ENCODE results near the gene GBA3. TPM values are rescaled to one million over a fixed set of nuclear protein-coding genes. Genes with fewer than 3 reads are reported as not detected.

GBA3 gene
- total RNA-seq, 4 donors from 2014 or later: 2.4 TPM; not detected in 3

DNA sequence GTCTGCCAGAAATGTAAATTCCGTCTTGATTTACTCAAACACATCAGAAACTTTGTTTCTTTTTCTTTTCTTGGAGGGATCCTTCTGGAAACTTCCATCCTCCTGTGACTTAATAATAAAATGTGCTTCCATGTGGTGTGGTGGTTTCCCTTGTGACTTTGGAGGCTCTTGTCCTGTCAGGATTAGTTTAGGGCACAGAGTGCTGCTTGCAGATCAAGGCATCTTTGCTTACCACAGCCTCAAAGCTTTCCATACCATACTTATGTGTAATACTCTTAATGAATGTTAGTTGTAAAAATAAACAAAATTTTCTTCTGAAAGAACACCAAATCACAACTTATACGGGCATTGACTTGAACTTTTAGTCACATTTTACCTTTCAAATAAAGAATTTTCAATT lies 27.4 kb downstream of the GBA3 start:
- TF ChIP-seq POLR2A (IDR thresholded peaks at IDR 0.05) (no peak), CTCF (IDR thresholded peaks at IDR 0.05) (no peak)
- Histone ChIP-seq H3K27me3 (no peaks in the 10 kb centered on the region), H3K4me3 (no peak overlapping the region), H3K36me3 (no peaks in the 10 kb centered on the region), H3K4me1 (no peaks in the 10 kb centered on the region), H3K9me3 (no peaks in the 10 kb centered on the region), H3K27ac (no peak overlapping the region)
- DNase-seq: no peak
- intact Hi-C loops (cut with DNase I; ENCODE audit: low total_unique reads): no loop called here

DNA sequence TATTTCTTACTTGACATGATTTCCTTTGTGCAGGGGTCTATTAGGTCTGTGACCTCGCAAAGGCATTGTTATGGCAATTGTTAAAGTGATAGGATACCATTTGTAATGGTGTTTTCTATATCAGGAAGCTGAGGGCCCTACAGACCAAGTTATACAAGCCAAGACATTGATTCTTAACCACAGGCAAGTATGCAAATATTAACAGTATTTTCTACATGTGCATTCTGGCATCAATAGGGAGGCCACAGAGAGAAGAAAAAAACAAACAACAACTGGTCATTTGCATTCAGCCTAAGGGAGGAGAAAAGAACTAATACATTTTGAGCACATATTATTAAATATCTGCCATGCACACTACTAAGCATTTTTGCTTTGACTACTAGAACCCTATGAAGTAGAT lies 28.5 kb downstream of the GBA3 start:
- Histone ChIP-seq H3K9me3 (no peaks in the 10 kb centered on the region), H3K36me3 (no peaks in the 10 kb centered on the region), H3K27me3 (no peaks in the 10 kb centered on the region), H3K4me1 (no peaks in the 10 kb centered on the region), H3K27ac (no peak overlapping the region), H3K4me3 (no peak overlapping the region)
- DNase-seq: no peak
- intact Hi-C loops (cut with DNase I; ENCODE audit: low total_unique reads): no loop called here
- TF ChIP-seq POLR2A (IDR thresholded peaks at IDR 0.05) (no peak), CTCF (IDR thresholded peaks at IDR 0.05) (no peak)

DNA sequence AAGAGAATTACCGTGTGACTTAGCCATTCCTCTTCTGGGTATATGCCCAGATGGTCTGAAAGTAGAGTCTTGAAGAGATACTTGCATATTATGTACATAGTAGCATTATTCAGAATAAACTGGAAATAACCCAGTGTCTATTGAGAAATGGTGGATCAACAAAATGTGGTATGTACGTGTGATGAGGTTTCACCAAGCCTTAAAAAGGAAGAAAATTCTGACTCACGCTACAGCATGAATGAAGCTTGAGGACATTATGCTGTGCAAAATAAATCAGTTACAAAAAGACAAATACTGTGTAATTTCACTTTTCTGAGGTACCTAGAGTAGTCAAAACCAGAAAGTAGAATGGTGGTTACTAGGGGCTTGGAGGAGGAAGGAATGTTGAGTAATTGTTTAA lies 37.3 kb downstream of the GBA3 start:
- H3K4me1 ChIP-seq: no peaks in the 10 kb centered on the region
- H3K27me3 ChIP-seq: no peaks in the 10 kb centered on the region
- no peaks in the 10 kb centered on the region for H3K36me3 ChIP-seq
- intact Hi-C loops (cut with DNase I; ENCODE audit: low total_unique reads): no loop called here
- no peak overlapping the region for H3K27ac ChIP-seq
- no peak for DNase-seq
- TF ChIP-seq POLR2A (IDR thresholded peaks at IDR 0.05) (no peak), CTCF (IDR thresholded peaks at IDR 0.05) (no peak)
- no peaks in the 10 kb centered on the region for H3K9me3 ChIP-seq
- H3K4me3 ChIP-seq: no peak overlapping the region

- DNase-seq: no peak
- Histone ChIP-seq H3K27ac (no peak overlapping the region), H3K9me3 (no peaks in the 10 kb centered on the region), H3K36me3 (no peaks in the 10 kb centered on the region), H3K27me3 (no peaks in the 10 kb centered on the region), H3K4me3 (no peak overlapping the region), H3K4me1 (no peaks in the 10 kb centered on the region)
- TF ChIP-seq CTCF (IDR thresholded peaks at IDR 0.05): no peak
- TF ChIP-seq POLR2A (IDR thresholded peaks at IDR 0.05): no peak
- intact Hi-C loops (cut with DNase I; ENCODE audit: low total_unique reads): no loop called here
Observed at GRCh38 chr4:22733816-22734215, 41.1 kb downstream of the GBA3 start.

DNA sequence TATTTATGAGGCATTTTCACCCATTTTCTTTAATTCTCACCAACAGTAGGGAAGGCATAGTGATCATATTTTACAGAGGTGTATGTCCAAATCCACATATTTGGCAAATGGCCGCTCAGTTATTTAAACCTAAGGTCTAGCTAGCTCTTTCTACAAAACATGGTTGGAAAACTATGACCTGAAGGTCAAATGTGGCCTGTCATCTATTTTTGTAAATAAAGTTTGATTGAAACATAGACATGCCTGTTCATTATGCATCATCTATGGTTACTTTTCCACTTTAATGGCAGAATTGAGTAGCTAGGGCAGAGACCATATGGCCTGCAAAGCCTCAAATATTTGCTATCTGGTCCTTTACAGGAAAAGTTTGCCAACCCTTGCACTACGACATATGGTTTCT lies 44.2 kb downstream of the GBA3 start:
- Histone ChIP-seq H3K27ac (no peak overlapping the region), H3K4me3 (no peak overlapping the region), H3K27me3 (no peaks in the 10 kb centered on the region), H3K4me1 (no peaks in the 10 kb centered on the region), H3K36me3 (no peaks in the 10 kb centered on the region), H3K9me3 (no peaks in the 10 kb centered on the region)
- no peak for DNase-seq
- intact Hi-C loops (cut with DNase I; ENCODE audit: low total_unique reads): no loop called here
- TF ChIP-seq POLR2A (IDR thresholded peaks at IDR 0.05): no peak
- TF ChIP-seq CTCF (IDR thresholded peaks at IDR 0.05): no peak

All from uterus (tissue), 4 donors.